B cell (primary cell): Measurements from ENCODE around the gene FAM240B. TPM values are rescaled to one million over a fixed set of nuclear protein-coding genes. Genes with fewer than 3 reads are reported as not detected.

Experiments
- ATAC-seq: fragments of 200-7000 bp; cut with Tn5 transposase; one replicate; pipeline ENCODE4 v1.10.0; 2021; ENCODE audit warnings: low read depth, mild to moderate bottlenecking, moderate number of reproducible peaks, moderate library complexity
- CTCF ChIA-PET: fragments of 350-600 bp; sonication (Branson Sonifier 250); formaldehyde crosslinking; loops from one replicate; lab custom pipeline; 2021; ENCODE audit warnings: antibody characterized with exemption, inconsistent platforms; lab: Charles Lee
- POLR2A ChIA-PET: fragments of 350-600 bp; sonication (Branson Sonifier 250); formaldehyde crosslinking; loops from one replicate; lab custom pipeline; 2021; ENCODE audit warnings: antibody characterized with exemption; lab: Charles Lee
- DNase-seq: peaks from one replicate; pipeline ENCODE4 v3.0.0; 2013
- H2AFZ ChIP-seq: 2 replicates; pipeline ENCODE4 v1.6.1; 2012; ENCODE audit warnings: mild to moderate bottlenecking, low read depth, low read length; ENCODE audit not compliant: insufficient read depth, poor library complexity, severe bottlenecking
- H3K27ac ChIP-seq, 2 donors: 1 replicate in 1 of 2; 2 replicates in 1 of 2; pipeline ENCODE4 v1.5.1; 2012 to 2013; ENCODE audit warnings: low read length in 2 of 2, mild to moderate bottlenecking in 2 of 2, moderate library complexity in 1 of 2
- H3K27me3 ChIP-seq, 4 experiments: fragments of 200-600 bp in 1 of 4; sonication (generic) in 1 of 4; replicated peaks in 1 of 4; 1 replicate in 2 of 4; 2 replicates in 2 of 4; pipeline versions ENCODE4 v1.6.1 to v1.7.0; 2013 to 2016; ENCODE audit warnings: low read length in 3 of 4, mild to moderate bottlenecking in 2 of 4, mixed read lengths in 1 of 4, moderate library complexity in 1 of 4; ENCODE audit not compliant: insufficient read depth in 4 of 4, control insufficient read depth in 3 of 4; ENCODE audit errors: control extremely low read depth in 1 of 4
- H3K36me3 ChIP-seq, 2 experiments: replicated peaks in 1 of 2; 1 replicate in 1 of 2; 2 replicates in 1 of 2; pipeline versions ENCODE4 v1.6.1 to v1.7.1; 2013; ENCODE audit warnings: low read length in 1 of 2; ENCODE audit not compliant: insufficient read depth in 2 of 2, control insufficient read depth in 1 of 2; ENCODE audit errors: control extremely low read depth in 1 of 2, extremely low read depth in 1 of 2
- H3K4me1 ChIP-seq, 2 donors: fragments of 200-600 bp in 1 of 2; sonication (generic) in 1 of 2; 1 replicate in 1 of 2; 2 replicates in 1 of 2; pipeline versions ENCODE4 v1.5.1 to v1.6.1; 2013 to 2017; ENCODE audit warnings: low read length in 2 of 2; ENCODE audit not compliant: control insufficient read depth in 2 of 2, insufficient read depth in 2 of 2
- H3K4me2 ChIP-seq: replicated peaks from 2 replicates; pipeline ENCODE3; 2012; ENCODE audit warnings: mild to moderate bottlenecking, low read depth, low read length; ENCODE audit not compliant: poor library complexity, severe bottlenecking
- H3K4me3 ChIP-seq, 5 experiments: fragments of 200-600 bp in 1 of 5; sonication (generic) in 1 of 5; 1 replicate in 3 of 5; 2 replicates in 2 of 5; pipeline versions ENCODE4 v1.5.1 to v1.7.0; 2011 to 2016; ENCODE audit warnings: low read length in 4 of 5, mild to moderate bottlenecking in 4 of 5, low read depth in 2 of 5, control low read depth in 1 of 5, moderate library complexity in 1 of 5; ENCODE audit not compliant: insufficient read depth in 1 of 5; ENCODE audit errors: control extremely low read depth in 1 of 5, extremely low read depth in 1 of 5
- H3K79me2 ChIP-seq: fragments of 200-600 bp; sonication (generic); one replicate; pipeline ENCODE4 v1.6.0; 2016; ENCODE audit warnings: low read length; ENCODE audit not compliant: control insufficient read depth, insufficient read depth
- H3K9ac ChIP-seq: fragments of 200-600 bp; sonication (generic); 2 replicates; pipeline ENCODE4 v1.6.1; 2017; ENCODE audit warnings: mild to moderate bottlenecking, low read length, moderate library complexity
- H3K9me3 ChIP-seq, 3 donors: one replicate each; pipeline versions ENCODE4 v1.6.1 to v1.7.1; 2013; ENCODE audit warnings: low read length in 2 of 3; ENCODE audit not compliant: control insufficient read depth in 2 of 3, insufficient read depth in 1 of 3; ENCODE audit errors: control extremely low read depth in 1 of 3
- H4K20me1 ChIP-seq: 2 replicates; pipeline ENCODE4 v1.6.0; 2012; ENCODE audit warnings: mild to moderate bottlenecking, low read length; ENCODE audit not compliant: insufficient read depth, control insufficient read depth, poor library complexity, severe bottlenecking
- H3K27ac Mint-ChIP-seq: one replicate; pipeline ENCODE4 v1.8.0; 2021; ENCODE audit warnings: mixed read lengths
- H3K27me3 Mint-ChIP-seq: one replicate; pipeline ENCODE4 v1.8.0; 2021; ENCODE audit warnings: mixed read lengths
- H3K4me1 Mint-ChIP-seq: one replicate; pipeline ENCODE4 v1.8.0; 2021; ENCODE audit warnings: mixed read lengths
- H3K4me3 Mint-ChIP-seq: one replicate; pipeline ENCODE4 v1.8.0; 2021; ENCODE audit warnings: mixed read lengths
- H3K9me3 Mint-ChIP-seq: one replicate; pipeline ENCODE4 v1.8.0; 2022; ENCODE audit warnings: mixed read lengths; ENCODE audit not compliant: insufficient read depth
- EZH2 ChIP-seq: IDR thresholded peaks from 2 replicates; pipeline ENCODE4 v1.6.1; 2012; ENCODE audit warnings: borderline replicate concordance, low read depth, mild to moderate bottlenecking, moderate library complexity, low read length; ENCODE audit not compliant: insufficient read depth, poor library complexity, severe bottlenecking
- WGBS: methylation state at CpG from one replicate; pipeline ENCODE4 v1.1.5; 2013; ENCODE audit warnings: missing lambda C conversion rate; ENCODE audit not compliant: insufficient coverage; 5-methylcytosine and 5-hydroxymethylcytosine counted together
- intact Hi-C: fragments of 100-400 bp; cut with micrococcal nuclease; formaldehyde crosslinking; loops from one replicate; pipeline ENCODE4 v1.10.0; 2022
- polyA plus RNA-seq: library from polyadenylated mRNA; depleted of rRNA; stranded (reverse); fragments of >200 nt; gene quantifications from 2 replicates; pipeline ENCODE4 v1.2.3, GENCODE V29; 2012
- total RNA-seq, 2 donors: library from RNA; stranded (reverse); fragments of 120-200 nt in 1 of 2; gene quantifications; 1 replicate in 1 of 2; 2 replicates in 1 of 2; pipeline versions ENCODE4 v1.2.3 to v1.2.4, GENCODE V29; 2013 to 2022
- TF ChIP-seq, protein P1 (sequence below): fragments of 200-600 bp; IDR thresholded peaks from one replicate; pipeline ENCODE4 v1.8.0; 2022; ENCODE audit warnings: antibody characterized with exemption, mild to moderate bottlenecking

FAM240B gene
- total and polyA plus RNA-seq, 2 donors (not counting 1 experiment from before 2014, with no cell fraction given), result not detected

DNA sequence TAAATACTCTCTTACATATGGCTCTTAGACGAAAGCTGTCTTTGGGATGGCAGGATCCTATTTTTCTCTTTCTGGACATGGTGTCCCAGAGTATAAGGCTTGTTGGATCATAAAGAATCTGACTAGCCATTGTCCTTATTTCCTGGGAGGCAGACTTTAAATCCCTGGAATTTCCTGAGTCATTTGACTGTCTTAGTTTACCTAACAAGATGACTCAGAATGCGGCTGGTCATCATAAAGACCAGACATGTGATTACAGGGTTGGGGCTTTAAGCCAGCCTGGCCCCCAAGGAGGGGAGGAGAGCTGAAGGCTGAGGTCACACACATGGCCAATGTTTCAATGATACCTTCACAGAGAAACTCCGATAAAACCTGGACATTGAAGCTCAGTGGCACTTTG is 37.2 kb downstream of the FAM240B start:
- WGBS, result 83% methylated on average over 1 of the region's 3 CpGs
- Mint-ChIP-seq H3K27me3 (peaks cover 12% of the 10 kb centered on the region), H3K4me1 (no peaks in the 10 kb centered on the region), H3K9me3 (no peaks in the 10 kb centered on the region), H3K4me3 (no peak overlapping the region), H3K27ac (no peak overlapping the region)
- intact Hi-C loops, result no loop called here
- Histone ChIP-seq H3K27ac (no peak overlapping the region), H3K4me3 (no peak overlapping the region), H3K36me3 (no peaks in the 10 kb centered on the region), H3K4me1 (no peaks in the 10 kb centered on the region), H3K27me3 (peaks cover 0 to 4% (median 0%) of the 10 kb centered on the region in 4 experiments), H3K4me2 (no peak overlapping the region), H4K20me1 (no peaks in the 10 kb centered on the region), H3K79me2 (no peaks in the 10 kb centered on the region), H3K9ac (no peak overlapping the region), H3K9me3 (no peaks in the 10 kb centered on the region), H2AFZ (no peak overlapping the region)
- ChIA-PET POLR2A (no interaction called here), CTCF (no interaction called here)
- ATAC-seq (no peak), DNase-seq (no peak)
- TF ChIP-seq, protein P1, sequence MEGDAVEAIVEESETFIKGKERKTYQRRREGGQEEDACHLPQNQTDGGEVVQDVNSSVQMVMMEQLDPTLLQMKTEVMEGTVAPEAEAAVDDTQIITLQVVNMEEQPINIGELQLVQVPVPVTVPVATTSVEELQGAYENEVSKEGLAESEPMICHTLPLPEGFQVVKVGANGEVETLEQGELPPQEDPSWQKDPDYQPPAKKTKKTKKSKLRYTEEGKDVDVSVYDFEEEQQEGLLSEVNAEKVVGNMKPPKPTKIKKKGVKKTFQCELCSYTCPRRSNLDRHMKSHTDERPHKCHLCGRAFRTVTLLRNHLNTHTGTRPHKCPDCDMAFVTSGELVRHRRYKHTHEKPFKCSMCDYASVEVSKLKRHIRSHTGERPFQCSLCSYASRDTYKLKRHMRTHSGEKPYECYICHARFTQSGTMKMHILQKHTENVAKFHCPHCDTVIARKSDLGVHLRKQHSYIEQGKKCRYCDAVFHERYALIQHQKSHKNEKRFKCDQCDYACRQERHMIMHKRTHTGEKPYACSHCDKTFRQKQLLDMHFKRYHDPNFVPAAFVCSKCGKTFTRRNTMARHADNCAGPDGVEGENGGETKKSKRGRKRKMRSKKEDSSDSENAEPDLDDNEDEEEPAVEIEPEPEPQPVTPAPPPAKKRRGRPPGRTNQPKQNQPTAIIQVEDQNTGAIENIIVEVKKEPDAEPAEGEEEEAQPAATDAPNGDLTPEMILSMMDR, result no peak
- no peak for TF ChIP-seq EZH2

DNA sequence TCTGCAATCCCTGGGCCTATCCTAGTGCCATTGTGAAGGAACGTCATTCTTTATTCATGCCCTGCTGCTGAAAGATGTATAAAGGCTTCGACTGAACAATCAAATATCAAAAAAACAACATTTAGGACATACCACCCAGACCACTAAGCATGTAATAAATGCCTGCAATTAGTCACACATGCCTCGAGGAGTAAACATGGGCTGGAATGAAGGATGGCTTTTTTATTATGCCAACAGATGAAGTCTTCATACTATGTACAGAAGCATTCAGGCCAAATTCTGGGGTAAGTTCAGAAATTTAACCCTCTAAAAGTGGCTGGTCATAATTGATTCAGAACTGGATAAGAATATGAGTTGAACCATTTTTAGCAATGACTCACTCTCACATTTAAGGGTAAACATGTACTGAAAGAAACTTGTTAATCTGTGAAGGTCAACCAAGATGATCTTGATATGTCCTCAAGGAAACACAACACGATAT is 38.1 kb downstream of the FAM240B start:
- POLR2A ChIA-PET, result no interaction called here
- ATAC-seq, result no peak
- Mint-ChIP-seq H3K27ac (no peak overlapping the region), H3K27me3 (peaks cover 19% of the 10 kb centered on the region), H3K4me3 (no peak overlapping the region), H3K9me3 (no peaks in the 10 kb centered on the region), H3K4me1 (no peaks in the 10 kb centered on the region)
- CTCF ChIA-PET, result no interaction called here
- H3K9ac ChIP-seq, result no peak overlapping the region
- intact Hi-C loops, result no loop called here
- H3K79me2 ChIP-seq, result no peaks in the 10 kb centered on the region
- H3K27me3 ChIP-seq, result peaks cover 0 to 2% (median 0%) of the 10 kb centered on the region in 4 experiments
- no peak for DNase-seq
- H3K4me2 ChIP-seq, result no peak overlapping the region
- no CpG with 5 or more reads among the region's 4 CpGs for WGBS
- no peak overlapping the region for H3K27ac ChIP-seq
- H4K20me1 ChIP-seq, result no peaks in the 10 kb centered on the region
- TF ChIP-seq, protein P1, result no peak
- TF ChIP-seq EZH2, result no peak
- no peaks in the 10 kb centered on the region for H3K4me1 ChIP-seq
- no peak overlapping the region for H2AFZ ChIP-seq
- H3K9me3 ChIP-seq, result no peaks in the 10 kb centered on the region
- no peaks in the 10 kb centered on the region for H3K36me3 ChIP-seq
- H3K4me3 ChIP-seq, result no peak overlapping the region
